Head of caudate nucleus (tissue), 42 donors: ENCODE results near the gene PYGB.
"Not testable (repeated sequence)": the region's sequence is repeated elsewhere in the genome, so short reads cannot be mapped to it uniquely, and the experiment has no call there.

Experiments
- DNase-seq, 42 donors: peaks; one replicate each; pipeline versions ENCODE4 v3.0.0 to v3.0.0-alpha.2; 2020 to 2021; ENCODE audit warnings: mixed read lengths in 7 of 42
- intact Hi-C: fragments of 100-400 bp; cut with DNase I; formaldehyde crosslinking; loops from one replicate; pipeline ENCODE4 v1.15.0; 2022

PYGB gene

GRCh38 chr20:25224941-25225340, 22.9 kb upstream of the PYGB start:
- intact Hi-C loops: no loop called here
- DNase-seq: no peak

GRCh38 chr20:25225642-25226432, 22.0 kb upstream of the PYGB start:
- DNase-seq: no peak
- intact Hi-C loops: no loop called here

- peak in 19 of 42 donors; percentile 24 to 66 (median 47) for DNase-seq
Measured at GRCh38 chr20:25226433-25227316, 21.2 kb upstream of the PYGB start.

GRCh38 chr20:25227317-25227831, 20.5 kb upstream of the PYGB start:
- intact Hi-C loops: no loop called here
- no peak for DNase-seq

More at GRCh38 chr20:25226433-25227316, 21.2 kb upstream of the PYGB start:
- intact Hi-C loops: no loop called here

- intact Hi-C loops: no loop called here
Measured at GRCh38 chr20:25229486-25230165, 18.3 kb upstream of the PYGB start.

GRCh38 chr20:25230166-25230831, 17.6 kb upstream of the PYGB start:
- intact Hi-C loops: no loop called here
- no peak for DNase-seq

More at GRCh38 chr20:25229486-25230165, 18.3 kb upstream of the PYGB start:
- no peak for DNase-seq

- intact Hi-C loops: no loop called here
- no peak for DNase-seq
Measured at GRCh38 chr20:25233016-25233772, 14.7 kb upstream of the PYGB start.

- DNase-seq, intact Hi-C loops: not testable (repeated sequence)
Measured at GRCh38 chr20:25234009-25234849, 13.7 kb upstream of the PYGB start.

GRCh38 chr20:25236450-25237304, 11.2 kb upstream of the PYGB start:
- intact Hi-C loops: no loop called here

GRCh38 chr20:25237610-25238318, 10.1 kb upstream of the PYGB start:
- intact Hi-C loops: no loop called here
- peak in 36 of 42 donors; percentile 26 to 88 (median 62) for DNase-seq

More at GRCh38 chr20:25236450-25237304, 11.2 kb upstream of the PYGB start:
- no peak for DNase-seq

GRCh38 chr20:25238319-25239037, 9.4 kb upstream of the PYGB start:
- no peak for DNase-seq

GRCh38 chr20:25239387-25240370, 8.2 kb upstream of the PYGB start:
- intact Hi-C loops: no loop called here

More at GRCh38 chr20:25238319-25239037, 9.4 kb upstream of the PYGB start:
- intact Hi-C loops: no loop called here

GRCh38 chr20:25240851-25241658, 6.8 kb upstream of the PYGB start:
- intact Hi-C loops: not testable (repeated sequence)
- peak in 1 of 42 donors; percentile 3 for DNase-seq

More at GRCh38 chr20:25239387-25240370, 8.2 kb upstream of the PYGB start:
- peak in 1 of 42 donors; percentile 16 for DNase-seq
